GM12878 (cell line): ENCODE measurements around the gene MALT1. TPM values are rescaled to one million over a fixed set of nuclear protein-coding genes. Genes with fewer than 3 reads are reported as not detected.

Experiments
- ATAC-seq: fragments of 200-7000 bp; cut with Tn5 transposase; 3 replicates; pipeline ENCODE4 v1.9.1; 2020; ENCODE audit warnings: mild to moderate bottlenecking, moderate library complexity
- BruUV-seq: library from RNA; stranded (reverse); fragments of 400-500 nt; replicated peaks from 2 replicates; lab custom pipeline; 2021; lab: Mats Ljungman, UMichigan
- CTCF ChIA-PET: fragments of 300-600 bp; sonication (Branson Sonifier 250); formaldehyde crosslinking; extraction: SDS; loops from one replicate; lab custom pipeline; 2021; ENCODE audit warnings: inconsistent platforms; lab: Yijun Ruan, JAX
- POLR2A ChIA-PET: fragments of 350-600 bp; formaldehyde crosslinking; extraction: SDS; loops from one replicate; lab custom pipeline; 2021; ENCODE audit warnings: inconsistent platforms; lab: Charles Lee
- RAD21 ChIA-PET: fragments of 300-600 bp; sonication (Branson Sonifier 250); formaldehyde crosslinking; loops from one replicate; lab custom pipeline; 2023; ENCODE audit warnings: antibody characterized with exemption; ENCODE audit not compliant: unreplicated experiment; lab: Charles Lee
- SMC1A ChIA-PET: fragments of 300-600 bp; sonication (Branson Sonifier 250); formaldehyde crosslinking; loops from one replicate; lab custom pipeline; 2023; ENCODE audit not compliant: unreplicated experiment, uncharacterized antibody; lab: Charles Lee
- DNase-seq: peaks from one replicate; pipeline ENCODE4 v3.0.0-alpha.2; 2011; ENCODE audit warnings: low read depth, low spot score
- FAIRE-seq: peaks from 3 replicates; lab custom pipeline; 2011; peaks lifted over from hg19 to GRCh38; lab: Jason Lieb, UNC
- H2AFZ ChIP-seq: 2 replicates; pipeline ENCODE4 v1.6.0; 2011; ENCODE audit warnings: low read depth, low read length, control low read depth; ENCODE audit not compliant: control insufficient read depth
- H3K27ac ChIP-seq: 2 replicates; pipeline ENCODE4 v1.5.1; 2011; ENCODE audit warnings: control low read depth; ENCODE audit not compliant: control insufficient read depth, insufficient read depth
- H3K27me3 ChIP-seq, 2 experiments: replicated peaks in 1 of 2; 2 replicates each; pipeline versions ENCODE4 v1.6.0 to v1.6.1; 2011; ENCODE audit warnings: low read length in 1 of 2; ENCODE audit not compliant: control insufficient read depth in 2 of 2, insufficient read depth in 2 of 2
- H3K36me3 ChIP-seq, 2 experiments: 2 replicates each; pipeline ENCODE4 v1.5.1; 2011; ENCODE audit warnings: low read length in 1 of 2; ENCODE audit not compliant: control insufficient read depth in 2 of 2, insufficient read depth in 2 of 2
- H3K4me1 ChIP-seq: 2 replicates; pipeline ENCODE4 v1.6.1; 2011; ENCODE audit warnings: mild to moderate bottlenecking, low read length, moderate library complexity, mixed read lengths; ENCODE audit not compliant: control insufficient read depth, insufficient read depth
- H3K4me2 ChIP-seq: 2 replicates; pipeline ENCODE4 v1.6.0; 2011; ENCODE audit warnings: control low read depth; ENCODE audit not compliant: control insufficient read depth, insufficient read depth
- H3K4me3 ChIP-seq: fragments of 200-600 bp; sonication (generic); 2 replicates; pipeline ENCODE4 v1.5.1; 2016
- H3K79me2 ChIP-seq: 2 replicates; pipeline ENCODE4 v1.6.0; 2011; ENCODE audit warnings: low read length; ENCODE audit not compliant: control insufficient read depth, insufficient read depth
- H3K9ac ChIP-seq: 2 replicates; pipeline ENCODE4 v1.8.0; 2011; ENCODE audit warnings: low read length, control low read depth, mixed read lengths; ENCODE audit not compliant: control insufficient read depth, insufficient read depth
- H3K9me3 ChIP-seq: replicated peaks from 3 replicates; pipeline ENCODE4 v1.5.1; 2011; ENCODE audit warnings: mild to moderate bottlenecking, low read length; ENCODE audit not compliant: control insufficient read depth, insufficient read depth
- H4K20me1 ChIP-seq: 2 replicates; pipeline ENCODE4 v1.6.0; 2011; ENCODE audit not compliant: control insufficient read depth, insufficient read depth
- ATF7 ChIP-seq: fragments of 450-650 bp; IDR thresholded peaks from 2 replicates; pipeline ENCODE4 v1.6.1; 2016; ENCODE audit warnings: low read depth, mild to moderate bottlenecking
- BCLAF1 ChIP-seq: fragments of 450-650 bp; IDR thresholded peaks from 2 replicates; pipeline ENCODE4 v1.6.1; 2017; ENCODE audit warnings: antibody characterized with exemption, mild to moderate bottlenecking, moderate library complexity
- EP300 ChIP-seq, 2 experiments: fragments of 150-350 bp in 1 of 2; IDR thresholded peaks; 2 replicates each; pipeline ENCODE4 v1.6.1; 2011 to 2012; ENCODE audit warnings: low read depth in 2 of 2, low read length in 2 of 2, borderline replicate concordance in 1 of 2, improper control_type of control experiment in 1 of 2, inconsistent platforms in 1 of 2; ENCODE audit not compliant: control insufficient read depth in 1 of 2
- GATAD2B ChIP-seq: fragments of 450-650 bp; conservative IDR thresholded peaks from 2 replicates; pipeline ENCODE4 v1.6.1; 2017; ENCODE audit warnings: low read depth, mild to moderate bottlenecking, moderate library complexity
- IRF5 ChIP-seq: fragments of 450-650 bp; IDR thresholded peaks from 2 replicates; pipeline ENCODE4 v1.6.1; 2017; ENCODE audit warnings: borderline replicate concordance
- MTA3 ChIP-seq: IDR thresholded peaks from 2 replicates; pipeline ENCODE4 v1.6.1; 2012; ENCODE audit warnings: low read length, inconsistent platforms, borderline replicate concordance
- RB1 ChIP-seq: fragments of 450-650 bp; formaldehyde crosslinking; IDR thresholded peaks from 2 replicates; pipeline ENCODE4 v1.6.1; 2017; ENCODE audit warnings: mild to moderate bottlenecking, borderline replicate concordance
- RELA ChIP-seq: fragments of 450-650 bp; IDR thresholded peaks from 2 replicates; pipeline ENCODE4 v1.8.0; 2014; ENCODE audit warnings: borderline replicate concordance; ENCODE audit not compliant: partially characterized antibody
- RUNX3 ChIP-seq: IDR thresholded peaks from 2 replicates; pipeline ENCODE4 v1.6.1; 2012; ENCODE audit warnings: low read length, inconsistent platforms
- SREBF2 ChIP-seq: IDR thresholded peaks from 2 replicates; pipeline ENCODE4 v1.6.1; 2012; ENCODE audit warnings: mild to moderate bottlenecking, low read length
- SRF ChIP-seq, 2 experiments: IDR thresholded peaks; 2 replicates each; pipeline ENCODE4 v1.6.1; 2011; ENCODE audit warnings: low read depth in 2 of 2, low read length in 2 of 2, mild to moderate bottlenecking in 1 of 2, moderate library complexity in 1 of 2
- TCF7 ChIP-seq: IDR thresholded peaks from 2 replicates; pipeline ENCODE4 v1.6.1; 2014; ENCODE audit warnings: antibody characterized with exemption, borderline replicate concordance
- ZBTB11 ChIP-seq: fragments of 450-650 bp; formaldehyde crosslinking; IDR thresholded peaks from 2 replicates; pipeline ENCODE4 v1.5.0; 2022; ENCODE audit warnings: mild to moderate bottlenecking, missing genetic modification characterization
- WGBS: methylation state at CpG from one replicate; pipeline ENCODE4 v1.1.6; 2016; ENCODE audit warnings: low lambda C conversion rate; ENCODE audit not compliant: insufficient replicate concordance, insufficient coverage; ENCODE audit errors: missing lambda C conversion rate; 5-methylcytosine and 5-hydroxymethylcytosine counted together
- in situ Hi-C: fragments of 300-500 bp; cut with MboI; formaldehyde crosslinking; loops from 9 replicates; pipeline ENCODE4 v1.14.3; 2018; ENCODE audit warnings: mixed read lengths
- intact Hi-C: fragments of 100-400 bp; cut with micrococcal nuclease; formaldehyde crosslinking; loops from one replicate; pipeline ENCODE4 v1.14.2; 2022; ENCODE audit not compliant: unreplicated experiment
- polyA plus RNA-seq, 11 experiments: library from polyadenylated mRNA; depleted of rRNA in 4 of 11; unstranded in 6 of 11; stranded (reverse) in 5 of 11; fragments of >200 nt; fragmentation: Nextera tagmentation in 4 of 11; fragmentation: Illumina TruSeq in 1 of 11; extraction: Ambion mirVana in 4 of 11; extraction: Trizol in 1 of 11; gene quantifications; 1 replicate in 1 of 11; 2 replicates in 10 of 11; pipeline versions ENCODE4 v1.2.1 to v1.2.3, GENCODE V29; 2011 to 2016; ENCODE audit warnings: inconsistent platforms in 2 of 11, missing spikeins in 2 of 11, low read depth in 1 of 11
- total RNA-seq, 4 experiments: library from RNA; depleted of rRNA in 3 of 4; stranded (reverse); fragments of >200 nt in 3 of 4; fragmentation: Illumina TruSeq in 1 of 4; extraction: Trizol in 1 of 4; gene quantifications; 2 replicates each; pipeline versions ENCODE4 v1.2.1 to v1.2.3, GENCODE V29; 2013 to 2021

Gene MALT1
- total and polyA plus RNA-seq, 10 of the 15 experiments (the other 5 are each of a cell fraction or from before 2014, with no cell fraction given): 17.6 to 126 (median 45.4) TPM

- in situ Hi-C loops (loop anchor here (5.0 kb wide), 1 partner anchor 276 kb away; no protein-coding TSS in a partner anchor), intact Hi-C loops (loop anchor here (1.0 to 10.0 kb wide), 3 partner anchors 103 to 289 kb away; no protein-coding TSS in a partner anchor)
- no peak overlapping the region for H3K27ac ChIP-seq
- SMC1A ChIA-PET: interaction anchor here (0.6 to 12.0 kb wide), 11 partner anchors 10 to 289 kb away, joined by 3 to 71 read pairs (median 4); no protein-coding TSS in a partner anchor
- H3K4me3 ChIP-seq: no peak overlapping the region
- H2AFZ ChIP-seq: no peak overlapping the region
- no peak overlapping the region for H3K4me2 ChIP-seq
- CTCF ChIA-PET: interaction anchor here (0.6 to 9.6 kb wide), 12 partner anchors 9 to 298 kb away, joined by 3 to 118 read pairs (median 4); no protein-coding TSS in a partner anchor
- peak; percentile 57 for DNase-seq
- H3K4me1 ChIP-seq: no peaks in the 10 kb centered on the region
- RAD21 ChIA-PET: interaction anchor here (1.2 to 2.7 kb wide), 7 partner anchors 11 to 289 kb away, joined by 3 to 20 read pairs (median 8); no protein-coding TSS in a partner anchor
- H3K9me3 ChIP-seq: no peaks in the 10 kb centered on the region
- no peaks in the 10 kb centered on the region for H3K27me3 ChIP-seq
- H3K9ac ChIP-seq: no peak overlapping the region
- ATAC-seq: peak; percentile 99
- H3K79me2 ChIP-seq: no peaks in the 10 kb centered on the region
- FAIRE-seq: peak; percentile 98
- POLR2A ChIA-PET: no interaction called here
- H3K36me3 ChIP-seq: no peaks in the 10 kb centered on the region
- no peaks in the 10 kb centered on the region for H4K20me1 ChIP-seq
- no TSS peak for BruUV-seq
- 18% methylated on average over 10 of the region's 10 CpGs for WGBS
- no peak for TF ChIP-seq GATAD2B
- peak; percentile 72 for TF ChIP-seq RELA
- no peak for TF ChIP-seq SRF (IDR thresholded peaks at IDR 0.05; ENCODE audit: low read depth in 2 of 2, low read length in 2 of 2)
- no peak for TF ChIP-seq TCF7
- TF ChIP-seq MTA3: no peak
- TF ChIP-seq RUNX3: peak; percentile 13; the same call in 1 of the 2 replicates
- TF ChIP-seq ATF7: 0 out of 2 replicates have a peak, but pooled peaks have one; percentile 29
- TF ChIP-seq RB1: 0 out of 2 replicates have a peak, but pooled peaks have one; percentile 45
- TF ChIP-seq ZBTB11: no peak
- no peak for TF ChIP-seq SREBF2
- peak; percentile 31; the same call in 1 of the 2 replicates for TF ChIP-seq IRF5
- no peak for TF ChIP-seq BCLAF1
- no peak for TF ChIP-seq EP300 (IDR thresholded peaks at IDR 0.05; ENCODE audit: borderline replicate concordance in 1 of 2, control insufficient read depth in 1 of 2, low read depth in 2 of 2, low read length in 2 of 2)
Observed at GRCh38 chr18:58781627-58782194, 110.4 kb downstream of the MALT1 start.
